Measurements from ENCODE around the gene TMEM44. TPM values are rescaled to one million over a fixed set of nuclear protein-coding genes. Genes with fewer than 3 reads are reported as not detected.

The TMEM44 gene
- total and polyA plus RNA-seq, 4 donors, result 7.0 to 31.5 (median 11.5) TPM

DNA sequence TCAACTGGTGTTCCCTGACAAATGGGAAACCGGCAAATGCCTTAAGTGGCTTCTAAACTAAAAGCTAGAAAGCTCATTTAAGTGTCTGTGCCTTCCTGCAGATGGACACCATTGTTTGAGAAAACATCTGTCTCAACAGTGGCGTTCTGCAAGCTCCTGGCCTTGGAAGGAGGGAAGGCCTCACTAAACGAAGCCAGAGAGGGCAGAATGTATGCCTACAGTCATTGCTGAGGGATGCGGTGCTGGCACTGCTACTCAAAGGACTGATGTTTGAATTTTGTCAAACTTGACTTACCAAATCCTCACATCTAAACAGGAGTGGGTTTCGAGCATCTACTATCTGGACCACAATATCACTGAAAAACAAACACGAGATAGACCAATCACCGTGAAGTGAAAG lies 26.6 kb upstream of the TMEM44 start:
- peaks cover 3 to 7% of the 10 kb centered on the region in 2 donors for H3K36me3 ChIP-seq (ENCODE audit: control insufficient read depth in 1 of 2, insufficient read depth in 2 of 2, low read length in 1 of 2)
- H3K27ac ChIP-seq (ENCODE audit: low read depth in 1 of 2, low read length in 2 of 2), result no peak overlapping the region
- H3K4me3 ChIP-seq (ENCODE audit: low read length in 2 of 2), result no peak overlapping the region
- ATAC-seq (ENCODE audit: low FRiP score) (no peak), DNase-seq (no peak)
- H3K9me3 ChIP-seq (ENCODE audit: control insufficient read depth, low read length), result no peaks in the 10 kb centered on the region
- 81 to 85% methylated on average over 7 of the region's 7 CpGs for WGBS, 2 donors
- no peaks in the 10 kb centered on the region for H3K27me3 ChIP-seq (ENCODE audit: control insufficient read depth in 1 of 2, insufficient read depth in 2 of 2, low read length in 1 of 2)
- intact Hi-C loops (cut with DNase I), result loop anchor here in 1 of 2 donors (5.0 kb wide), 1 partner anchor 268 kb away; no protein-coding TSS in a partner anchor
- no peaks in the 10 kb centered on the region for H3K4me1 ChIP-seq (ENCODE audit: control insufficient read depth in 1 of 2, insufficient read depth in 2 of 2, low read length in 2 of 2)

DNA sequence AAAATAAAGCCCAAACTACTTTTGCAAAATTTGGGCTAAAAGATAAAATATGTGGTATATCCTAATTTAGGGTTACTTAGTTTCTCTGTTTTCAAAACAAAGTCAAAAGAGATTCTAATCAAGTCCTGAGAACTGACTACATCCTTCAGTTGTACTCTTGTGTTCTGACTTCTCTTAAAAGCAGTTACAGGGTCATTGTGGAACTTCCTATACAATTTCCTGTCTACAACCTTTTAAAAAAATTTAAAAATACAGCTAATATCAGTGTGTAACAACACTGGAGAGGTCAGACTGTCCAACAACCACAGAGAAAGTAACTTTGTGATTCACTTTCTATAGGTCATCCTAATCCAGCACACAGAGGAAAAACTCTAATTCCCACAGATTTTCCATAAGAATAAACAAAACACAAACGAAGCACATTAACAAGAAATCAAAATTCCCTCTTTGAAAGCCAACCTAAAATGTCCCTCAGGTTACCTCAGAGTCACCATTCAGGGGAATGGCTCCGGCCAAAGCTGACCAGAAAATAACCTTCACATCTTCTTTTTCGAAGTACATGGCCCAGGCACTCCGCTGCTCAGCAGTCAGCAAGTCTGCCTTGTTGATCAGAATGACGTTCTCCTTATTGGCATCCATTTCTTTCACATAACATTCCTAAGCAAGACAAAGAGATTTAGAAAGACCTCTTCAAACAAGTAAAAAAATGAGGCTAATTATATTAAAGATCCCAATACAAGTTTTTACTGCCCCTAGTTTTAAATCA lies 25.4 kb upstream of the TMEM44 start:
- H3K27ac ChIP-seq (ENCODE audit: low read depth in 1 of 2, low read length in 2 of 2), result no peak overlapping the region
- intact Hi-C loops (cut with DNase I), result no loop called here
- H3K27me3 ChIP-seq (ENCODE audit: control insufficient read depth in 1 of 2, insufficient read depth in 2 of 2, low read length in 1 of 2), result no peaks in the 10 kb centered on the region
- no peaks in the 10 kb centered on the region for H3K4me1 ChIP-seq (ENCODE audit: control insufficient read depth in 1 of 2, insufficient read depth in 2 of 2, low read length in 2 of 2)
- peaks cover 3 to 7% of the 10 kb centered on the region in 2 donors for H3K36me3 ChIP-seq (ENCODE audit: control insufficient read depth in 1 of 2, insufficient read depth in 2 of 2, low read length in 1 of 2)
- DNase-seq, result no peak
- H3K9me3 ChIP-seq (ENCODE audit: control insufficient read depth, low read length), result no peaks in the 10 kb centered on the region
- no peak overlapping the region for H3K4me3 ChIP-seq (ENCODE audit: low read length in 2 of 2)
- ATAC-seq (ENCODE audit: low FRiP score), result no peak
- WGBS, 2 donors, result 83 to 86% methylated on average over 5 of the region's 5 CpGs

DNA sequence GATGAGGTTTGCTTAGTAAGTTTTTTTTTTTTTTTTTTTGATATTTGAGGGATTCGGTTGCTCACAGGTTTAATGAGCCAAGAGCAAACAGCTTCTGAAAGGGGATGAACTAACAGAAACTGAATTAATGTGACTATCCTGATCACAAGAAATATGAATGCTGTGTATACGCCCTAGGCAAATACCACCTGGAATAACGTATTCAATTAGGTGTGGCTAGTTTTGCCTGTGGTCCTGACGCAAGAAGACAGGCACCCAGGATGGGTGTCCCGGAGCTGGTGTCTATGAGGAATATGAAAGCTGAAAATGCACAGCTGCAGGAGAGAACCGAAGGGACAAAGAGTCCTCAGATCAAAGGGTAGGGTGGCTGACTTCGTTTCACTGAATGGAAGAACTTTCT lies 24.2 kb upstream of the TMEM44 start:
- no peak for DNase-seq
- intact Hi-C loops (cut with DNase I), result no loop called here
- Histone ChIP-seq H3K36me3 (ENCODE audit: control insufficient read depth in 1 of 2, insufficient read depth in 2 of 2, low read length in 1 of 2) (peaks cover 3 to 8% of the 10 kb centered on the region in 2 donors), H3K27ac (ENCODE audit: low read depth in 1 of 2, low read length in 2 of 2) (no peak overlapping the region), H3K4me3 (ENCODE audit: low read length in 2 of 2) (no peak overlapping the region), H3K27me3 (ENCODE audit: control insufficient read depth in 1 of 2, insufficient read depth in 2 of 2, low read length in 1 of 2) (no peaks in the 10 kb centered on the region), H3K4me1 (ENCODE audit: control insufficient read depth in 1 of 2, insufficient read depth in 2 of 2, low read length in 2 of 2) (no peaks in the 10 kb centered on the region), H3K9me3 (ENCODE audit: control insufficient read depth, low read length) (no peaks in the 10 kb centered on the region)
- 80 to 87% methylated on average over 7 of the region's 7 CpGs for WGBS, 2 donors
- ATAC-seq (ENCODE audit: low FRiP score), result no peak

DNA sequence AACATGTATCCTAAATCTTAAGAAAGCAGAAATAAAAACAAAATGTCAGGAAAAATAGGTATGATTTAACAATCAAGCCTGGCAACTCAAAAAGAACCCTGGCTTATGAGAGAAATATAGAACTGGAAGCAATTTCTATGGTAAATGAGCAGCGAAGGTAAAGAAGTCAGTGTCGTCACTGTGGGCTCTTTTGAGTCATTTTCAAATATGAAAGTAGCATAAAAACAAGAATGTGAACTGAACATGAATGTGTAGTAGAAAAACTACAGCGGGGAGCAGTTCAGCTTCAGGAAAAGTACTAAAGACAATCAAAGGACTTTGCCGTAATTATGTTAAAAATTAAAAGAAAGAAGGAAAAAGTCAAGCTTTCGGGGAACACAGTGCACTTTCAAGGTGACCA lies 21.2 kb upstream of the TMEM44 start:
- H3K36me3 ChIP-seq (ENCODE audit: control insufficient read depth in 1 of 2, insufficient read depth in 2 of 2, low read length in 1 of 2), result peaks cover 7 to 8% of the 10 kb centered on the region in 2 donors
- no peak for ATAC-seq (ENCODE audit: low FRiP score)
- intact Hi-C loops (cut with DNase I), result no loop called here

DNA sequence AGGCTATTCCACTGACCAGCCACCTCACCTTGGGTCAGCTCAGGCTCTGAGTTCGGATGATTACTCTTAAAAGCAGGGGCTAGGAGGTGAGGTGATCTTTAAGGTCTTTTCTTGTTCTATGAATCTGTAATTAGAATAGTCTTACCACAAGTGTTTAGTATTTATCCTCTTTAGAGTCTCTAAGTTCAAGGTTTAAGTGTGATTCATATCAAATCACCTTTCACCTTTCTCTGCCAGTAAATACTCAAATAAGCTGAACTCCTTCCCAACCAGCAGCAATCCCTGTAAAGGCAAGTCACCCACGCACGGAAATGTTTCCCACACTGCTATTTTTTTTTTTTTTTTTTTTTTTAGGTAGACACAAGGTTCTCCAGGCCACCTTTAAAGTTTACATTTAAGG lies 14.5 kb upstream of the TMEM44 start:
- 78 to 79% methylated on average over 3 of the region's 3 CpGs for WGBS, 2 donors
- Histone ChIP-seq H3K9me3 (ENCODE audit: control insufficient read depth, low read length) (no peaks in the 10 kb centered on the region), H3K4me3 (ENCODE audit: low read length in 2 of 2) (no peak overlapping the region), H3K4me1 (ENCODE audit: control insufficient read depth in 1 of 2, insufficient read depth in 2 of 2, low read length in 2 of 2) (no peaks in the 10 kb centered on the region), H3K27me3 (ENCODE audit: control insufficient read depth in 1 of 2, insufficient read depth in 2 of 2, low read length in 1 of 2) (no peaks in the 10 kb centered on the region), H3K27ac (ENCODE audit: low read depth in 1 of 2, low read length in 2 of 2) (no peak overlapping the region), H3K36me3 (ENCODE audit: control insufficient read depth in 1 of 2, insufficient read depth in 2 of 2, low read length in 1 of 2) (peaks cover 9 to 13% of the 10 kb centered on the region in 2 donors)
- no peak for DNase-seq
- no peak for ATAC-seq (ENCODE audit: low FRiP score)
- intact Hi-C loops (cut with DNase I), result no loop called here

More for the DNA sequence above, 21.2 kb upstream of the TMEM44 start:
- DNase-seq, result no peak
- Histone ChIP-seq H3K9me3 (ENCODE audit: control insufficient read depth, low read length) (no peaks in the 10 kb centered on the region), H3K27ac (ENCODE audit: low read depth in 1 of 2, low read length in 2 of 2) (no peak overlapping the region), H3K4me3 (ENCODE audit: low read length in 2 of 2) (no peak overlapping the region), H3K27me3 (ENCODE audit: control insufficient read depth in 1 of 2, insufficient read depth in 2 of 2, low read length in 1 of 2) (no peaks in the 10 kb centered on the region), H3K4me1 (ENCODE audit: control insufficient read depth in 1 of 2, insufficient read depth in 2 of 2, low read length in 2 of 2) (no peaks in the 10 kb centered on the region)
- WGBS, 2 donors, result 90 to 95% methylated on average over 5 of the region's 5 CpGs

DNA sequence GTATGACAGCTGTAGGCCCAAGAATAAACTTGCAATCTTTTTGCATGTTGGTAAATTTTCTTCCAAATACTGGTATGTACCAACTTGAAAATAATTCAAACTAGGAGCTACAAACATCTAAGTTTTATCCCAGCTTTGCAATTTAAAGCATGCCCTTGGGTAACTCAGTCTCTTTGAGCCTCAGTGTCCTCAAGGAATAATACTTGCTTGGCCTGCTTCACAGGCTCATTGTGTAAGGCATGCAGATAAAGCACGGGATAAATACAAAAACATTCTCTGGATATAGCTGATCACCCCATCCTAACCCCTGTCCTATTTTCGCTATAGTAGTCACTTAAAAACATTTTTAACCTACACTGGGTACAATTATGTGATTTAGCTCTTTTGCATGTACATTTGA lies 9.6 kb upstream of the TMEM44 start:
- H3K9me3 ChIP-seq (ENCODE audit: control insufficient read depth, low read length), result no peaks in the 10 kb centered on the region
- H3K27me3 ChIP-seq (ENCODE audit: control insufficient read depth in 1 of 2, insufficient read depth in 2 of 2, low read length in 1 of 2), result no peaks in the 10 kb centered on the region
- DNase-seq (no peak), ATAC-seq (ENCODE audit: low FRiP score) (no peak)
- 87 to 91% methylated on average over 2 of the region's 2 CpGs for WGBS, 2 donors
- H3K36me3 ChIP-seq (ENCODE audit: control insufficient read depth in 1 of 2, insufficient read depth in 2 of 2, low read length in 1 of 2), result peaks cover 4 to 5% of the 10 kb centered on the region in 2 donors
- intact Hi-C loops (cut with DNase I), result no loop called here
- H3K27ac ChIP-seq (ENCODE audit: low read depth in 1 of 2, low read length in 2 of 2), result no peak overlapping the region
- H3K4me1 ChIP-seq (ENCODE audit: control insufficient read depth in 1 of 2, insufficient read depth in 2 of 2, low read length in 2 of 2), result no peaks in the 10 kb centered on the region
- no peak overlapping the region for H3K4me3 ChIP-seq (ENCODE audit: low read length in 2 of 2)

DNA sequence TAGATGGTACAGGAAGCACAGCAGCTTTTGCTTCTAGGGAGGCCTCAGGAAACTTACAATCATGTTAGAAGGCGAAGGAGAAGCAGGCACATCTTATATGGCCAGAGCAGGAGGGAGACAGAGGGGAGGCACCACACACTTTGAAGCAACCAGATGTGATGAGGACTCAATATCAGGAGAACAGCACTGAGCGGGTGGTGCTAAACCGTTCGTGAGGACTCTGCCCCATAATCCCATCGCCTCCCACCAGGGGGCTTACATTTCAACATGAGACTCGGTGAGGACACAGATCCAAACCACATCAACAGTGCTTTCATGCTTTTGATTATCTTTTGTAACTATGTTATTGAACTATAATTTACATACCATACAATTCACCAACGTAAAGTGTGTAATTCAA lies 7.6 kb upstream of the TMEM44 start:
- no peak overlapping the region for H3K4me3 ChIP-seq (ENCODE audit: low read length in 2 of 2)
- peaks cover 4 to 5% of the 10 kb centered on the region in 2 donors for H3K36me3 ChIP-seq (ENCODE audit: control insufficient read depth in 1 of 2, insufficient read depth in 2 of 2, low read length in 1 of 2)
- H3K4me1 ChIP-seq (ENCODE audit: control insufficient read depth in 1 of 2, insufficient read depth in 2 of 2, low read length in 2 of 2), result no peaks in the 10 kb centered on the region
- 75 to 90% methylated on average over 7 of the region's 7 CpGs for WGBS, 2 donors
- no peaks in the 10 kb centered on the region for H3K27me3 ChIP-seq (ENCODE audit: control insufficient read depth in 1 of 2, insufficient read depth in 2 of 2, low read length in 1 of 2)
- DNase-seq, result no peak
- no peaks in the 10 kb centered on the region for H3K9me3 ChIP-seq (ENCODE audit: control insufficient read depth, low read length)
- intact Hi-C loops (cut with DNase I), result no loop called here
- peak overlapping the region in 1 of 2 donors; percentile 32 for H3K27ac ChIP-seq (ENCODE audit: low read depth in 1 of 2, low read length in 2 of 2)
- ATAC-seq (ENCODE audit: low FRiP score), result no peak

DNA sequence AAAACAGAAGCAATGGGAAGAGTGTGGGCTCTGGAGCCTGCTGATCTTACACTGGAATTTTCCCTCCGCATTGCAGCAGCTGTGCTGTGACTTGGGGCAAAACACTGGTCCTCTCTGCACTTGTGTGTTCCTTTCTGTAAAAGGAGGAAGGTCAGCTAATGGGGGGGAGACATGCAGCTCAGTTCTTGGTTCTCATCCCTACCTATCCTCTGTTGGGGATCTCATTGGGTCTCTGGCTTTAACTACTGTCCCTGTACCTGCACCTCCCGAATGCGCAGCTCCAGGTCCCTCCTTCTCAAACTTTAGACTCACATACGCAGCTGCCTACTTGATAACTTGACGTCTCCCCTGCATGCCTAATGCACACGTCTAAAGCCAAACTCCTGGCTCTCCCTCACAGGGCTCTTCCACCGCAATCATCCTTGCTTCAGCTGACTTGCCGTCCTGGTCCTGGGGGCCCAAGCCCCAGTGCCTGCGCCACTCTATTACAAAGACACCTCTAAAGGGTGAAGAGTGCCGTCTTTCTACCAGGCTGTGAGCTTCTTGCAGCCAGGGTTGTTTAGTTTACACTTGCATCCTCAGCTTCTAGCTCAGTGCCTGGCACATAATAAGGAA lies 5.9 kb upstream of the TMEM44 start:
- H3K4me3 ChIP-seq (ENCODE audit: low read length in 2 of 2), result no peak overlapping the region
- WGBS, 2 donors, result 95 to 97% methylated on average over 10 of the region's 10 CpGs
- H3K4me1 ChIP-seq (ENCODE audit: control insufficient read depth in 1 of 2, insufficient read depth in 2 of 2, low read length in 2 of 2), result no peaks in the 10 kb centered on the region
- peaks cover 1 to 2% of the 10 kb centered on the region in 2 donors for H3K36me3 ChIP-seq (ENCODE audit: control insufficient read depth in 1 of 2, insufficient read depth in 2 of 2, low read length in 1 of 2)
- intact Hi-C loops (cut with DNase I), result no loop called here
- no peak for DNase-seq
- H3K9me3 ChIP-seq (ENCODE audit: control insufficient read depth, low read length), result no peaks in the 10 kb centered on the region
- no peak for ATAC-seq (ENCODE audit: low FRiP score)
- H3K27me3 ChIP-seq (ENCODE audit: control insufficient read depth in 1 of 2, insufficient read depth in 2 of 2, low read length in 1 of 2), result no peaks in the 10 kb centered on the region
- H3K27ac ChIP-seq (ENCODE audit: low read depth in 1 of 2, low read length in 2 of 2), result no peak overlapping the region
